HG03139 (cell line): ENCODE measurements around the gene GBX2.

Experiments
- ATAC-seq: cut with Tn5 transposase; IDR thresholded peaks from one replicate; pipeline ENCODE4 v1.9.1; 2021; ENCODE audit not compliant: unreplicated experiment

The GBX2 gene

DNA sequence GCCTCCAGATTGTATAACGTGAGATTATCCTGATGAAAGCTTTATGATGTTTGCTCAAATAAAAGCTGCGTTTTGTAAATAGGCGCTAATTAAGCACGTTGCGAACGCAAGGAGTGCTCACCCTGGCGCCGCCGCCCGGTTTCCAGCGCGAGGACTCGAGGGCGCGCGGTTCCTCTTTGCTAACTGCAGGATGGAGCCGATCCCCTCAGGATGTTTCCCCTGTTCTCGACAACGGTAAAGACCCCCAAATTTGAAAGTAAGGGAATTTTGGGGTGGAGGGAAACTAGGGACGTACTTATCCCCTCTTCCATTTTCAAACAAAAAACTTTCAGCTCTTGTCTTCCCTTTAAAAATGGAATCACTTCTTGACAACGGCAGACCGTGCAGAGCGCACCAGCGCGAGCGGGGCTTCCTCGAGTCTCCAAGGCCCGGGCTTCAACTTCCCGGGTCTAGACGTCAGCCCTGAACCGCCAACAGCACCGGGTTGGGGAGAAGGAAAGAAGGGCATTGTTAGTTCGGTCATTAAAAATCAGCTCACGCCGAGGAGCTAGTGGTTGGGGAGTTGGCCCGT is 1.1 kb upstream of the GBX2 start:
- no peak for ATAC-seq

- no peak for ATAC-seq
These were observed 683 bp downstream of the GBX2 start for GRCh38 chr2:236167297-236168109.

- no peak for ATAC-seq
These were observed 1.3 kb downstream of the GBX2 start for GRCh38 chr2:236166796-236167296.

DNA sequence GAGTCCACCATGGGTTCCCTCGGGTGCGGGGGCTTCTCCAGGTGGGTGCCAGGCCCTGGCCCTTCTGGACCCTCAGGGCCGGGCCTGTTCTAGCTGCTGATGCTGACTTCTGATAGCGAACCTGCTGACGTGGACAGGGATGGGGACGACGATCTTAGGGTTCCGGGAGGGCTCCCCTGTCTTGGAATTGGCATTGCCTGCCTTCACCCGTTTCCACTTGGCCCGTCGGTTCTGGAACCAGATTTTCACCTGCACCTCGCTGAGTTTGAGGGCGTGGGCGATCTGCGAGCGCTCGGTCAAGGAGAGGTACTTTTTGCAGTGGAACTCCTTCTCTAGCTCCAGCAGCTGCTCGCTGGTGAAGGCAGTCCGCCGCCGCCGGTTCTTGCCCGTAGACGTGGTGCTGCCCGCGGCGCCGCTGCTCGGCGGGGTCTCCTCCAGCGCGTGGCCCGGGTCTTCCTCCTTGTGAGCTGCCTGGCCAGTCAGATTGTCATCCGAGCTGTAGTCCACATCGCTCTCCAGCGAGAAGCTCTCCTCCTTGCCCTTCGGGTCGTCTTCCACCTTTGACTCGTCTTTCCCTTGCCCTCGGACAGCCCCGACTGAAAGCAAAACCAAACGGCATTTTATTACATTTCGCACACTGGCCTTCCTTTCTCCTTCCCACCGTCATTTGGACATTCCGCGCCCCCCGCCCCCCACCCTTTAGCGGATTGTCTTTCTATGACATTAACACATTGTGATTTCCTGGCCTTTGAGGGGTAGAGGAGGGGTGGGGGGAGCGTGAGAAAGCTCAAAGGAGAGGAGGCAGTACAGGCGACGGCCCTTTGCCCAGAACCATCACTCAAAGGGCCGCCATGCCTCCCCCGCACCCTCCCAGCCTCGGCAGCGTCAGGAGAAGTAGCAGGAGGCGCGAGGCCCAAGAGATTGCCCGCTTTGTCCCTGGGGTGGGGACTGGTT is 2.1 kb downstream of the GBX2 start:
- ATAC-seq = no peak

DNA sequence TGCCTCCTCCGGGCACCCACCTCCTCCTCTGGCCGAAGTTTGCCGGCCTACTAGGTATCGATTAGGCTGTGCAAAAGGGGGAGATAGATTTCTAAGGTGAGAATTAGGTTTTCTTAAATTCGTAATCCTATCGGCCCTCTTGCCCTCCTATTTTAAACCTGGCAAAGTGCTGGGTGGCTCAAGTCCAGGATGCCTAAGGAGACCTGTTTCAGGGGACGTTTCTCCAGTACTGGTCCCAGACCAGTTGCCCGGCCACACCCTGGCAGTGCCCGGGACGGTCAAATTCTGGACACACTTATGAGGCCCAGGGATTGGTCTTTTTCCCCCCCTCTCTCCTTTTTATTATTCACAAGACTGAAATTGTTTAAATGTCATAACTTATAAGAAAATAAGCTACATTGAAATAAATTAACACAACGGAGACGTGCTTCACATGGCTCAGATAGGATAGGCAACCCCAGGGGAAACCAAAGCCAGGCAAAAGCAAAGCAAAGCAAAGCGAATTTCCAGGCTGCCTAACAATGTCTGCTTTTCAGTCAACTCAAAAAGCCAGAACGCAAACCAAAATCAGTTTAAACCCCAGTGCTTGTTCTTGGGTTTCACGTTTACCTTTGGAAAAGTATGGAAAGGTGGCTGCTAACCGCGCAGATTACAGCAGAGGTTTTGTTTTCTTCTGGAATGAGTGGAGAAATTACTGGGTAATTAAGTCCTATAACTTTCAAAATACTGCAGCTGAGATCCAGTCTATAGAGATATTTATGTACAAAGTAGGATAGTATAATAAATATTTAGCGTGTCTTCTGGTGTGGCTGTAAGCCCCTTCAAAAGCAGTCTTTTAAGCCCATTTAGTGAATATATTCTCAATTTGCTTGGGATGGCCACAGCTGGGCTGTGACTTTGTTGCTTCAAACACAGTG is 3.0 kb downstream of the GBX2 start:
- ATAC-seq = no peak

- ATAC-seq = no peak
These were observed 3.8 kb downstream of the GBX2 start for GRCh38 chr2:236164201-236164924.

DNA sequence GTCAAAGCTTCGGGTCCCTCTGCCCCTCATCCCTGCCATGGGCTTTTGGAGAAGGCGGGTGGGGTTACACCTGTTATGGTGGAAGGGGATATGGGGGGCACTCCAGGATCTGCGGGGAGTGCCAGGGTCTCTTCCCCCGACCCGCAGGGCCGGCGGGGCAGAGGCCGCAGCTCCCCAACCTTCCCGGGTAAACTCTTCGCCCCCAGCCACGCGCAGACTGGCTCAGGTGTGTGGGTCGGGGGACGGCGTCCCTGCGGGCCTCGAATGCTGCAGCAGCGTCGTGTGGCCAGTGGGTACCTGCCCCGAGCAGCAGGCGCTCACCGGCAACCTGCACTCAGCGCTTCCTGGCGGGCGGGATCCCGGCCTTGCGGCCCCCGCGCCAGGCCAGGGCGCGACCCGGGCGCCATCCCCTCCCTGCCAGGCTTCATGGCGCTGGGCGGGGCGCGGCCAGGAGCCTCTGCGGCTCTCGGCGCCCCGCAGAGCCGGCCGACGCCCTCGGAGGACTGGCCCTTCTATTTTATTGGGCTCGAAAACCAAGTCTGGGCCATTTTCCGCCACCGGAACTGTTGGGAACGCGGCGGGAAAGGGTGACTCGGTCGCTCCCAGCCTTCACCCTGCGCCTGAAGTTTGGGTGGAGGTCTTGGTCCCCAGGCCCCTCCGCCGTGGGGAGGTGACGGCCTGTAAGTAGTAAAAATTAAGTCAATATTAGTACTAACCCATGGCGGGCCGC is 4.5 kb downstream of the GBX2 start:
- ATAC-seq = no peak

GRCh38 chr2:236162882-236163470 is 5.2 kb downstream of the GBX2 start:
- ATAC-seq = no peak

- no peak for ATAC-seq
These were observed 5.9 kb downstream of the GBX2 start for GRCh38 chr2:236162031-236162845.

DNA sequence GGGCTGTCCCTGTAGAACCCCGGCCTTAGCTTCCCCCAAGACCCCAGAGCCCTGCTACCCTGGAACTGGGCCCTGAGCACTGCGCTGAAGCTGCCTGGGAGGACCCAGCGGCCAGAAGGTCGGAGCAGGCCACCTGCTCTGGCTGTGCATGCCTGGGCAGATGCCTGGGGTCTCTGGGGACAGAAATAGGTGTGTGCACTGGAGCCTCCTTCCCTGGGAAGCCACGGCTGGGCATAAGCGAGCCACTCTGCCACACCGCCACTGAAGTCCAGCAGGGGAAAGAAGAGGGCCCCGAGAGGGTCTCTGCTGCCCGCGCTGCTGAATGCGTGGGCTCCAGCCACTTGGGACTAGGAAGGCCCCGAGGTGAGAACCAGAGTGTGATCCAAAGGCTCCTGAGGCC is 6.7 kb downstream of the GBX2 start:
- ATAC-seq = no peak

- ATAC-seq = no peak
These were observed 7.1 kb downstream of the GBX2 start for GRCh38 chr2:236161082-236161462.

DNA sequence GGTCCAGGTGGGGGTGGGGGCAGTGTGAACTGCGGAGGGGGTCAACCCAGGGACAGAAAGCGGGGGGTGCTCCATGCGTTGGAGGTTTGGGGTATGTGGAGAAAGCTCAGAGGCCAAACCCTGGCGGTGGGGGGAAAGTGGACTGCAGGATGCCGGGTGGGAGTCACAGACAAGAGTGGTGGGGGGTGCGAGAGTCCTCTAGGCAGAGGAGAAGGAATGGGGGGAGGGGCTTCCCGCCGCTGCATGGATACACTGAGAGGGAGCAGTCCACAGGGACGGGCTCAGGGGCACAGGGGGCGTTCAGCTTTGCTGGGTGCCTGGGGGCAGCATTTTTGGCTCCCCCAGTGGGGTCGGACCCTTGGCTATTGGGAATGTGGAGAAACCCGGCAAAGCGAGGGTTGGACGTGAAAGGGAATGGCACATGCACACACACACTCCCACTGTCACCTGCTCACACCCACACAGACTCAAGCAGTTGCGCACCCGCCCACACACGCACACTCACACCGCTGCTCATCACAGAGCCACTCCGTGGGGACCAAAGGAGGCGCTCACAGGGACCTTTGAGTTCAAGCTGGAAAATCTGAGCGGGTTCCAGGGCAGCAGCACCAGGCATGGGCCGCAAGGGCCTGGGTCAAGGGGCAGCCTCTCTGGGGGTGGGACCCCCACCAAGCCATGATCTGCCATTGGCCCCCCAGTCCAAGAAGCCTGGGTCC is 7.7 kb downstream of the GBX2 start:
- no peak for ATAC-seq

DNA sequence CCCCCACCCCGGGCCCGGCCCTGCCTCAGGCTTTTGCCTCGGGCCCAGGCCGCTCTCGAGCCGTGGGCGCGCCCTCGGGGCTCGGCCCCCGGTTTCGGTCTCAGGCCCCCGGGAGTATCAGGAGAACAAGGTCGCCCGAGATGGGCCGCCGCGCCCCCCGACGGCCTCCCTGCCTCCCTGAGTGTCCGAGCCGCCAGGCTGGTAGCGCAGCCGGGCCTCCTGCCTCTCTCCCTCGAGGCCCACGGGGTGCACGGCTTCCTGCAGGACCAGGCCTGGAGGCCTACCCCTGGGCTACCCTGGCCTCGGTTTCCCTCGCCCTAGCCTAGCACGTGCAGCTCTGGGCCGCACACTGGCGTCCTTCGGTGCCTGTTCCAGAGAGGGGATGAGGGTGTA is 8.4 kb downstream of the GBX2 start:
- no peak for ATAC-seq

DNA sequence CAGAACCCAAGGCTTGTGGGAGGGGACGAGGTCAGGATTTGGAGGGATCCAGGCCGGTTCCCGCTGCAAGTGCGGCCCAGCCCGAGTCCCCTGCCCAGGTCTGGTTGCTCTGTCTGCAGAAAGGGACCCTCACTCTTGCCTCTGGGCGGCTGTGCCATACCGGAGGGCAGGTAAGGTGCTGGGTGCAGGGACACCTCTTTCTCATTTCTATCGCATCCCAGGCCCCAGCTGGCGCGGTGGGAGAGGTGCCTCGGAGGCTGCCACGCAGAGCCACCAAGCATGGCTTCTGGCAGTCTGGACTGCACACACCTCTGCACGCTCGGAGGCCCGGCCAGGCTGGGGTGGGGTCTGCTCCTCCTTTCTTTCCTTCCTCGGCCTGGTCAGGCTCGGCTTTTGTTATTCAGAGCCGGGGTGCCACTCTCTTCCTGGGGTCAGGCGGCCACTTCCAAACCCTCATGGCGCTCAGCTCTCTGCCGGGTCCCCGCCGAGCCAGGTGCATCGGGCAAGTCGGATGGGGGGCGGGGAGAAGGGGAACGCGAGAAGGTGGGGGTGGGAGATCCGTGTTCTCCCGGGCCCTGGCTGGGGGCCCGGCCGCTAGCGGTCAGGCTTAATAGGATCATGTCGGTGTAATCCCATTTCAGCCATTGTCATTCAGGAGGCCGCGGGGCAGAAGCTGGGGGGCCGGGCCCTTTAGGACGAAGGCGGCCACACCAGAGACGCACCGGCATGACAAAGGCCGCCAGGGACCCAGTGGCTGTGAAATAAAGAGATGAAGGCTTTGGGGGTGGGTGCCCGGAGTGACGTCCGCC is 9.0 kb downstream of the GBX2 start:
- no peak for ATAC-seq

- no peak for ATAC-seq
These were observed 10.2 kb downstream of the GBX2 start for GRCh38 chr2:236157815-236158498.

DNA sequence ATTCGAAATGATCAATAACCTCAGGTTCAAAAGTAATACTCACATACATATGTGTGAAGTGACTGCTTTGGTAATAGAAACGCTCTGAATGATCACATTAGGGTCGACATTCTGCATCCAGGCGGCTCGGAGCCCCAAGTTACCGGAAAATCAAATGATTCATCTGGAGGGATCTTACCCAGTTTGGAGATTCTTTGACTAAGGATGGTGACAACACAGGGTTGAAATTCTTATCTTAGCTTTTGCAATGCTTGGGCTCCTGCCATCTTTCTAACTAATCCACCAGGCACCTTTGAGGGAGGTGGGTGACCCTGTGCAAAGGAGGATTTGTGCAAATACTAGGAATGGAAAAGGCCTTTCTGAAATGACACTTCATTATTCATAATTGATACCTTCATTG is 10.8 kb downstream of the GBX2 start:
- ATAC-seq = no peak
